CD4-positive, alpha-beta T cell (primary cell): Measurements from ENCODE around the gene EZH1. TPM values are rescaled to one million over a fixed set of nuclear protein-coding genes. Genes with fewer than 3 reads are reported as not detected.

Source experiments
- ATAC-seq: fragments of 200-7000 bp; cut with Tn5 transposase; one replicate; pipeline ENCODE4 v1.10.0; 2022; ENCODE audit warnings: mild to moderate bottlenecking; ENCODE audit not compliant: poor library complexity
- CTCF ChIA-PET: fragments of 350-600 bp; sonication (Branson Sonifier 250); formaldehyde crosslinking; loops from one replicate; lab custom pipeline; 2021; ENCODE audit warnings: antibody characterized with exemption, inconsistent platforms; lab: Charles Lee
- POLR2A ChIA-PET: fragments of 350-600 bp; sonication (Branson Sonifier 250); formaldehyde crosslinking; loops from one replicate; lab custom pipeline; 2021; ENCODE audit warnings: antibody characterized with exemption, inconsistent platforms; lab: Charles Lee
- DNase-seq, 14 experiments: peaks; one replicate each; pipeline ENCODE4 v3.0.0-alpha.2; 2013 to 2020; ENCODE audit warnings: mixed read lengths in 2 of 14
- H3K27ac ChIP-seq, 2 donors: one replicate each; pipeline versions ENCODE4 v1.5.1 to v1.7.0; 2013; ENCODE audit warnings: low read length in 2 of 2, low read depth in 1 of 2, mild to moderate bottlenecking in 1 of 2
- H3K27me3 ChIP-seq, 2 experiments: 1 replicate in 1 of 2; 2 replicates in 1 of 2; pipeline versions ENCODE4 v1.6.1 to v1.7.0; 2013; ENCODE audit warnings: low read length in 2 of 2, control low read depth in 1 of 2, mild to moderate bottlenecking in 1 of 2, moderate library complexity in 1 of 2; ENCODE audit not compliant: insufficient read depth in 2 of 2, control insufficient read depth in 1 of 2
- H3K36me3 ChIP-seq: one replicate; pipeline ENCODE4 v1.6.1; 2013; ENCODE audit warnings: low read length, control low read depth; ENCODE audit not compliant: insufficient read depth
- H3K4me1 ChIP-seq: one replicate; pipeline ENCODE4 v1.6.1; 2013; ENCODE audit warnings: low read length, control low read depth; ENCODE audit not compliant: insufficient read depth
- H3K4me3 ChIP-seq: one replicate; pipeline ENCODE4 v1.5.1; 2013; ENCODE audit warnings: mild to moderate bottlenecking, low read length, moderate library complexity
- H3K9me3 ChIP-seq, 2 experiments: 1 replicate in 1 of 2; 2 replicates in 1 of 2; pipeline versions ENCODE4 v1.6.1 to v1.7.0; 2013; ENCODE audit warnings: low read length in 2 of 2, mild to moderate bottlenecking in 2 of 2, control low read depth in 1 of 2, moderate library complexity in 1 of 2; ENCODE audit not compliant: control insufficient read depth in 1 of 2, insufficient read depth in 1 of 2
- H3K27ac Mint-ChIP-seq: one replicate; pipeline ENCODE4 v1.8.0; 2020; ENCODE audit warnings: mixed read lengths
- H3K27me3 Mint-ChIP-seq: one replicate; pipeline ENCODE4 v1.8.0; 2021; ENCODE audit warnings: mixed read lengths
- H3K36me3 Mint-ChIP-seq: one replicate; pipeline ENCODE4 v1.8.0; 2021; ENCODE audit warnings: low read depth, mixed read lengths
- H3K4me1 Mint-ChIP-seq: one replicate; pipeline ENCODE4 v1.8.0; 2021; ENCODE audit warnings: low read depth, mixed read lengths
- H3K4me3 Mint-ChIP-seq: one replicate; pipeline ENCODE4 v1.8.0; 2020; ENCODE audit warnings: mild to moderate bottlenecking, mixed read lengths
- H3K9me3 Mint-ChIP-seq: one replicate; pipeline ENCODE4 v1.8.0; 2020; ENCODE audit warnings: mixed read lengths
- CTCF ChIP-seq: fragments of 200-600 bp; IDR thresholded peaks from one replicate; pipeline ENCODE4 v1.8.0; 2022; ENCODE audit warnings: antibody characterized with exemption, mild to moderate bottlenecking
- intact Hi-C, 2 experiments: fragments of 100-400 bp; cut with DNase I in 1 of 2; cut with micrococcal nuclease in 1 of 2; formaldehyde crosslinking; loops; one replicate each; pipeline versions ENCODE4 v1.15.1 to v1.9.0; 2023 to 2025; cut with DNase I, micrococcal nuclease
- total RNA-seq, 174 experiments: library from RNA in 2 of 174; stranded (reverse) in 2 of 174; gene quantifications; one replicate each; pipeline ENCODE4 v1.2.3 and lab custom pipeline; 2021 to 2026

Gene EZH1
- total RNA-seq, 2 experiments from 2014 or later = 73.3 to 76.1 TPM

- POLR2A ChIA-PET = no interaction called here
Observed at GRCh38 chr17:42690596-42690995, 54.2 kb downstream of the EZH1 start.

GRCh38 chr17:42687707-42688320 is 57.0 kb downstream of the EZH1 start:
- H3K36me3 Mint-ChIP-seq = no peaks in the 10 kb centered on the region

More at GRCh38 chr17:42690596-42690995, 54.2 kb downstream of the EZH1 start:
- H3K9me3 ChIP-seq = no peaks in the 10 kb centered on the region
- Mint-ChIP-seq H3K9me3 (no peaks in the 10 kb centered on the region), H3K27ac (no peak overlapping the region), H3K4me1 (no peaks in the 10 kb centered on the region), H3K27me3 (peaks cover 2% of the 10 kb centered on the region), H3K36me3 (peaks cover under 1% of the 10 kb centered on the region), H3K4me3 (no peak overlapping the region)
- H3K27ac ChIP-seq = no peak overlapping the region
- TF ChIP-seq CTCF = no peak
- intact Hi-C loops = no loop called here
- no peaks in the 10 kb centered on the region for H3K27me3 ChIP-seq
- H3K4me3 ChIP-seq = no peak overlapping the region
- H3K36me3 ChIP-seq = peaks cover 3% of the 10 kb centered on the region
- CTCF ChIA-PET = no interaction called here
- no peak for DNase-seq
- no peaks in the 10 kb centered on the region for H3K4me1 ChIP-seq
- ATAC-seq = no peak

GRCh38 chr17:42686520-42687128 is 58.2 kb downstream of the EZH1 start:
- no peaks in the 10 kb centered on the region for H3K9me3 Mint-ChIP-seq
- no peak overlapping the region for H3K4me3 Mint-ChIP-seq
- ChIA-PET CTCF (no interaction called here), POLR2A (no interaction called here)
- H3K4me3 ChIP-seq = no peak overlapping the region
- no peak for TF ChIP-seq CTCF
- DNase-seq = no peak
- H3K4me1 ChIP-seq = peaks cover 23% of the 10 kb centered on the region
- no peak overlapping the region for H3K27ac ChIP-seq
- intact Hi-C loops = no loop called here
- H3K27me3 Mint-ChIP-seq = peaks cover 34% of the 10 kb centered on the region
- H3K27me3 ChIP-seq = peaks cover 18 to 21% of the 10 kb centered on the region in 2 experiments
- H3K36me3 ChIP-seq = no peaks in the 10 kb centered on the region
- H3K27ac Mint-ChIP-seq = no peak overlapping the region
- H3K4me1 Mint-ChIP-seq = peaks cover 24% of the 10 kb centered on the region
- ATAC-seq = no peak
- H3K9me3 ChIP-seq = no peaks in the 10 kb centered on the region
- H3K36me3 Mint-ChIP-seq = no peaks in the 10 kb centered on the region

More at GRCh38 chr17:42687707-42688320, 57.0 kb downstream of the EZH1 start:
- Histone ChIP-seq H3K4me3 (no peak overlapping the region), H3K4me1 (peaks cover 11% of the 10 kb centered on the region), H3K27me3 (peaks cover 10% of the 10 kb centered on the region in 2 experiments), H3K36me3 (no peaks in the 10 kb centered on the region), H3K9me3 (no peaks in the 10 kb centered on the region), H3K27ac (no peak overlapping the region)
- POLR2A ChIA-PET = no interaction called here
- no peak for ATAC-seq
- no peak overlapping the region for H3K27ac Mint-ChIP-seq
- TF ChIP-seq CTCF = no peak
- CTCF ChIA-PET = no interaction called here
- no peak for DNase-seq
- H3K9me3 Mint-ChIP-seq = no peaks in the 10 kb centered on the region
- no peak overlapping the region for H3K4me3 Mint-ChIP-seq
- H3K27me3 Mint-ChIP-seq = peaks cover 22% of the 10 kb centered on the region
- H3K4me1 Mint-ChIP-seq = peaks cover 12% of the 10 kb centered on the region
- intact Hi-C loops = no loop called here
